WTC11 (cell line): ENCODE data around the gene ABAT. TPM values are rescaled to one million over a fixed set of nuclear protein-coding genes. Genes with fewer than 3 reads are reported as not detected.

ENCODE experiments used
- ARID4B ChIP-seq: sonication (generic); formaldehyde crosslinking; IDR thresholded peaks from 2 replicates; pipeline ENCODE4 v1.8.0; 2023; ENCODE audit warnings: missing genetic modification reagents, mild to moderate bottlenecking, borderline replicate concordance
- ATF3 ChIP-seq: sonication (generic); formaldehyde crosslinking; conservative IDR thresholded peaks from 2 replicates; pipeline ENCODE4 v1.8.1; 2022; ENCODE audit warnings: mild to moderate bottlenecking, missing genetic modification reagents
- E2F5 ChIP-seq: sonication (generic); formaldehyde crosslinking; IDR thresholded peaks from 2 replicates; pipeline ENCODE4 v1.8.1; 2022; ENCODE audit warnings: mild to moderate bottlenecking, moderate library complexity, missing genetic modification reagents
- FOXJ3 ChIP-seq: sonication (generic); formaldehyde crosslinking; IDR thresholded peaks from 2 replicates; pipeline ENCODE4 v1.9.0; 2021; ENCODE audit warnings: missing genetic modification reagents, mild to moderate bottlenecking, borderline replicate concordance
- FOXP1 ChIP-seq: sonication (generic); formaldehyde crosslinking; IDR thresholded peaks from 2 replicates; pipeline ENCODE4 v1.8.0; 2022; ENCODE audit warnings: missing genetic modification reagents, mild to moderate bottlenecking, moderate library complexity, borderline replicate concordance
- GABPB1 ChIP-seq: sonication (generic); formaldehyde crosslinking; IDR thresholded peaks from 2 replicates; pipeline ENCODE4 v1.8.1; 2023; ENCODE audit warnings: mild to moderate bottlenecking, missing genetic modification reagents
- GRHL2 ChIP-seq: fragments of 250-450 bp; sonication (Bioruptor Pico); IDR thresholded peaks from 2 replicates; pipeline ENCODE4 v1.8.0; 2022; ENCODE audit warnings: mild to moderate bottlenecking, moderate library complexity; ENCODE audit not compliant: insufficient replicate concordance, severe bottlenecking
- IRF1 ChIP-seq: sonication (generic); formaldehyde crosslinking; IDR thresholded peaks from 2 replicates; pipeline ENCODE4 v1.8.0; 2023; ENCODE audit warnings: missing genetic modification reagents
- KAT7 ChIP-seq: sonication (generic); formaldehyde crosslinking; IDR thresholded peaks from 2 replicates; pipeline ENCODE4 v1.8.1; 2023; ENCODE audit warnings: missing genetic modification reagents, mild to moderate bottlenecking, borderline replicate concordance
- NR1H2 ChIP-seq: sonication (generic); formaldehyde crosslinking; IDR thresholded peaks from 2 replicates; pipeline ENCODE4 v1.9.0; 2021; ENCODE audit warnings: mild to moderate bottlenecking, moderate library complexity, missing genetic modification reagents
- NR2C2 ChIP-seq: sonication (generic); formaldehyde crosslinking; IDR thresholded peaks from 2 replicates; pipeline ENCODE4 v1.8.0; 2022; ENCODE audit warnings: mild to moderate bottlenecking, missing genetic modification reagents
- SMAD4 ChIP-seq: sonication (generic); formaldehyde crosslinking; IDR thresholded peaks from 2 replicates; pipeline ENCODE4 v1.8.0; 2022; ENCODE audit warnings: mild to moderate bottlenecking, missing genetic modification reagents
- TP53 ChIP-seq: sonication (generic); formaldehyde crosslinking; IDR thresholded peaks from 2 replicates; pipeline ENCODE4 v1.8.1; 2023; ENCODE audit warnings: mild to moderate bottlenecking, missing genetic modification reagents
- ZNF416 ChIP-seq: fragments of 250-450 bp; sonication (Bioruptor Pico); IDR thresholded peaks from 2 replicates; pipeline ENCODE4 v1.9.0; 2021; ENCODE audit warnings: mild to moderate bottlenecking, inconsistent platforms
- total RNA-seq: library from RNA; stranded (reverse); gene quantifications from 3 replicates; pipeline ENCODE4 v1.2.3, GENCODE V29; 2021
- TF ChIP-seq, protein P1 (sequence below): sonication (generic); formaldehyde crosslinking; IDR thresholded peaks from 2 replicates; pipeline ENCODE4 v1.8.0; 2022; ENCODE audit warnings: mild to moderate bottlenecking, missing genetic modification reagents
- TF ChIP-seq, protein P2 (sequence below): sonication (generic); formaldehyde crosslinking; IDR thresholded peaks from 2 replicates; pipeline ENCODE4 v1.8.0; 2023; ENCODE audit warnings: mild to moderate bottlenecking, missing genetic modification reagents
- TF ChIP-seq, protein P3 (sequence below): fragments of 250-450 bp; sonication (Bioruptor Pico); IDR thresholded peaks from 2 replicates; pipeline ENCODE4 v1.9.0; 2021; ENCODE audit warnings: mild to moderate bottlenecking, borderline replicate concordance
- TF ChIP-seq, protein P4 (sequence below): sonication (generic); formaldehyde crosslinking; IDR thresholded peaks from 2 replicates; pipeline ENCODE4 v1.8.0; 2022; ENCODE audit warnings: mild to moderate bottlenecking, missing genetic modification reagents
- TF ChIP-seq, protein P5 (sequence below): sonication (generic); formaldehyde crosslinking; IDR thresholded peaks from 2 replicates; pipeline ENCODE4 v1.8.1; 2023; ENCODE audit warnings: mild to moderate bottlenecking, moderate library complexity, missing genetic modification reagents

ABAT gene
- total RNA-seq, 1 experiment from 2014 or later = 6.6 TPM

DNA sequence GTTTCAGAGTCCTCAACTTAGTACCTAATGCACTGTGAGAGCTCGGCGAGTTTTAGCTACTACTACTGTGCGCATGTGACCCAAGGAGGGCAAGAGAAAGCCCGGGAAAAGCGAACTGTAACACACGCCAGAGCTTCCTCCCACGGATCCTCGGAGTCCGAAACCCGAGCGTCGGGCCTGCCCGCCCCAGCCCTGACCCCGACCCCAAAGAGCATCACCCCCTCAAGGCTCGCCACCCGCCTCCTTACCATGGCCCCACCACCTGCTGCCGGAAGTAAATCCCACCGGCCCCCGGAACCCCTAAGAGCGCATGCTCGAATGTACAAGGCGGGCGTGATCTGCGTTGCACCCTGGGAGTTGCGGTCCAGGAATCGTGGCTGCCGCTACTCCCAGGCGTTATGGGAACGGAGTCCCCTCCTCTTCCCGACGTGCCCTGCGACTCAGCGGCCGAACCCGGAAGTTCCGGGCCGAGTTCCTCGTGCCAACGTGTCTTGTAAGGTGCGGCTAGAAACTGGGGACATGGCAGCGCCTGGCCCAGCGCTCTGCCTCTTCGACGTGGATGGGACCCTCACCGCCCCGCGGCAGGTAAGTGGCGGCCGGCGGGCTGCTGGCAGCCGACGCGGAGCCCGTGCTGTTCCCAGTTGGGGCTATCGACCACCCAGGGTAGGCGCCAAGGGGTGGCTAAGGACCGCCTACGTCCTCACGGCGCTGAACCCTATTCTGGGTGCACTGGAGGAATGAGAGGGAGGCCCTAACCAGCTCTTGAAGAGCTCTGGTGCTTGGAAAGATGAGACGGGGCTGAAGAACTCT is 123.2 kb downstream of the ABAT start, which contains the start of the genes PMM2 and TMEM186 (continued):
- TF ChIP-seq, protein P1, sequence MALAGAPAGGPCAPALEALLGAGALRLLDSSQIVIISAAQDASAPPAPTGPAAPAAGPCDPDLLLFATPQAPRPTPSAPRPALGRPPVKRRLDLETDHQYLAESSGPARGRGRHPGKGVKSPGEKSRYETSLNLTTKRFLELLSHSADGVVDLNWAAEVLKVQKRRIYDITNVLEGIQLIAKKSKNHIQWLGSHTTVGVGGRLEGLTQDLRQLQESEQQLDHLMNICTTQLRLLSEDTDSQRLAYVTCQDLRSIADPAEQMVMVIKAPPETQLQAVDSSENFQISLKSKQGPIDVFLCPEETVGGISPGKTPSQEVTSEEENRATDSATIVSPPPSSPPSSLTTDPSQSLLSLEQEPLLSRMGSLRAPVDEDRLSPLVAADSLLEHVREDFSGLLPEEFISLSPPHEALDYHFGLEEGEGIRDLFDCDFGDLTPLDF (CRISPR knock-in tag) = peak; percentile 18; the same call in 1 of the 2 replicates
- 0 out of 2 replicates have a peak, but pooled peaks have one; percentile 49 for TF ChIP-seq FOXJ3
- TF ChIP-seq ZNF416 (CRISPR knock-in tag) = no peak
- peak; percentile 77 for TF ChIP-seq NR2C2 (CRISPR knock-in tag)
- peak; percentile 98 for TF ChIP-seq ARID4B
- peak; percentile 72; the same call in 1 of the 2 replicates for TF ChIP-seq IRF1 (CRISPR knock-in tag)
- TF ChIP-seq TP53 (CRISPR knock-in tag) = peak; percentile 46; the same call in 1 of the 2 replicates
- TF ChIP-seq SMAD4 = no peak
- TF ChIP-seq GABPB1 (CRISPR knock-in tag) = peak; percentile 90
- TF ChIP-seq, protein P2, sequence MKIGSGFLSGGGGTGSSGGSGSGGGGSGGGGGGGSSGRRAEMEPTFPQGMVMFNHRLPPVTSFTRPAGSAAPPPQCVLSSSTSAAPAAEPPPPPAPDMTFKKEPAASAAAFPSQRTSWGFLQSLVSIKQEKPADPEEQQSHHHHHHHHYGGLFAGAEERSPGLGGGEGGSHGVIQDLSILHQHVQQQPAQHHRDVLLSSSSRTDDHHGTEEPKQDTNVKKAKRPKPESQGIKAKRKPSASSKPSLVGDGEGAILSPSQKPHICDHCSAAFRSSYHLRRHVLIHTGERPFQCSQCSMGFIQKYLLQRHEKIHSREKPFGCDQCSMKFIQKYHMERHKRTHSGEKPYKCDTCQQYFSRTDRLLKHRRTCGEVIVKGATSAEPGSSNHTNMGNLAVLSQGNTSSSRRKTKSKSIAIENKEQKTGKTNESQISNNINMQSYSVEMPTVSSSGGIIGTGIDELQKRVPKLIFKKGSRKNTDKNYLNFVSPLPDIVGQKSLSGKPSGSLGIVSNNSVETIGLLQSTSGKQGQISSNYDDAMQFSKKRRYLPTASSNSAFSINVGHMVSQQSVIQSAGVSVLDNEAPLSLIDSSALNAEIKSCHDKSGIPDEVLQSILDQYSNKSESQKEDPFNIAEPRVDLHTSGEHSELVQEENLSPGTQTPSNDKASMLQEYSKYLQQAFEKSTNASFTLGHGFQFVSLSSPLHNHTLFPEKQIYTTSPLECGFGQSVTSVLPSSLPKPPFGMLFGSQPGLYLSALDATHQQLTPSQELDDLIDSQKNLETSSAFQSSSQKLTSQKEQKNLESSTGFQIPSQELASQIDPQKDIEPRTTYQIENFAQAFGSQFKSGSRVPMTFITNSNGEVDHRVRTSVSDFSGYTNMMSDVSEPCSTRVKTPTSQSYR = peak; percentile 55; the same call in 1 of the 2 replicates
- TF ChIP-seq, protein P3, sequence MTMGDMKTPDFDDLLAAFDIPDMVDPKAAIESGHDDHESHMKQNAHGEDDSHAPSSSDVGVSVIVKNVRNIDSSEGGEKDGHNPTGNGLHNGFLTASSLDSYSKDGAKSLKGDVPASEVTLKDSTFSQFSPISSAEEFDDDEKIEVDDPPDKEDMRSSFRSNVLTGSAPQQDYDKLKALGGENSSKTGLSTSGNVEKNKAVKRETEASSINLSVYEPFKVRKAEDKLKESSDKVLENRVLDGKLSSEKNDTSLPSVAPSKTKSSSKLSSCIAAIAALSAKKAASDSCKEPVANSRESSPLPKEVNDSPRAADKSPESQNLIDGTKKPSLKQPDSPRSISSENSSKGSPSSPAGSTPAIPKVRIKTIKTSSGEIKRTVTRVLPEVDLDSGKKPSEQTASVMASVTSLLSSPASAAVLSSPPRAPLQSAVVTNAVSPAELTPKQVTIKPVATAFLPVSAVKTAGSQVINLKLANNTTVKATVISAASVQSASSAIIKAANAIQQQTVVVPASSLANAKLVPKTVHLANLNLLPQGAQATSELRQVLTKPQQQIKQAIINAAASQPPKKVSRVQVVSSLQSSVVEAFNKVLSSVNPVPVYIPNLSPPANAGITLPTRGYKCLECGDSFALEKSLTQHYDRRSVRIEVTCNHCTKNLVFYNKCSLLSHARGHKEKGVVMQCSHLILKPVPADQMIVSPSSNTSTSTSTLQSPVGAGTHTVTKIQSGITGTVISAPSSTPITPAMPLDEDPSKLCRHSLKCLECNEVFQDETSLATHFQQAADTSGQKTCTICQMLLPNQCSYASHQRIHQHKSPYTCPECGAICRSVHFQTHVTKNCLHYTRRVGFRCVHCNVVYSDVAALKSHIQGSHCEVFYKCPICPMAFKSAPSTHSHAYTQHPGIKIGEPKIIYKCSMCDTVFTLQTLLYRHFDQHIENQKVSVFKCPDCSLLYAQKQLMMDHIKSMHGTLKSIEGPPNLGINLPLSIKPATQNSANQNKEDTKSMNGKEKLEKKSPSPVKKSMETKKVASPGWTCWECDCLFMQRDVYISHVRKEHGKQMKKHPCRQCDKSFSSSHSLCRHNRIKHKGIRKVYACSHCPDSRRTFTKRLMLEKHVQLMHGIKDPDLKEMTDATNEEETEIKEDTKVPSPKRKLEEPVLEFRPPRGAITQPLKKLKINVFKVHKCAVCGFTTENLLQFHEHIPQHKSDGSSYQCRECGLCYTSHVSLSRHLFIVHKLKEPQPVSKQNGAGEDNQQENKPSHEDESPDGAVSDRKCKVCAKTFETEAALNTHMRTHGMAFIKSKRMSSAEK (CRISPR knock-in tag) = no peak
- TF ChIP-seq ATF3 (CRISPR knock-in tag) = peak; percentile 74
- TF ChIP-seq, protein P4, sequence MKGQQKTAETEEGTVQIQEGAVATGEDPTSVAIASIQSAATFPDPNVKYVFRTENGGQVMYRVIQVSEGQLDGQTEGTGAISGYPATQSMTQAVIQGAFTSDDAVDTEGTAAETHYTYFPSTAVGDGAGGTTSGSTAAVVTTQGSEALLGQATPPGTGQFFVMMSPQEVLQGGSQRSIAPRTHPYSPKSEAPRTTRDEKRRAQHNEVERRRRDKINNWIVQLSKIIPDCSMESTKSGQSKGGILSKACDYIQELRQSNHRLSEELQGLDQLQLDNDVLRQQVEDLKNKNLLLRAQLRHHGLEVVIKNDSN = peak; percentile 61; the same call in 1 of the 2 replicates
- TF ChIP-seq GRHL2 = no peak
- peak; percentile 89 for TF ChIP-seq NR1H2 (CRISPR knock-in tag)
- TF ChIP-seq FOXP1 = peak; percentile 99
- TF ChIP-seq E2F5 = peak; percentile 76; the same call in 1 of the 2 replicates
- TF ChIP-seq KAT7 (CRISPR knock-in tag) = 0 out of 2 replicates have a peak, but pooled peaks have one; percentile 70
- TF ChIP-seq, protein P5, sequence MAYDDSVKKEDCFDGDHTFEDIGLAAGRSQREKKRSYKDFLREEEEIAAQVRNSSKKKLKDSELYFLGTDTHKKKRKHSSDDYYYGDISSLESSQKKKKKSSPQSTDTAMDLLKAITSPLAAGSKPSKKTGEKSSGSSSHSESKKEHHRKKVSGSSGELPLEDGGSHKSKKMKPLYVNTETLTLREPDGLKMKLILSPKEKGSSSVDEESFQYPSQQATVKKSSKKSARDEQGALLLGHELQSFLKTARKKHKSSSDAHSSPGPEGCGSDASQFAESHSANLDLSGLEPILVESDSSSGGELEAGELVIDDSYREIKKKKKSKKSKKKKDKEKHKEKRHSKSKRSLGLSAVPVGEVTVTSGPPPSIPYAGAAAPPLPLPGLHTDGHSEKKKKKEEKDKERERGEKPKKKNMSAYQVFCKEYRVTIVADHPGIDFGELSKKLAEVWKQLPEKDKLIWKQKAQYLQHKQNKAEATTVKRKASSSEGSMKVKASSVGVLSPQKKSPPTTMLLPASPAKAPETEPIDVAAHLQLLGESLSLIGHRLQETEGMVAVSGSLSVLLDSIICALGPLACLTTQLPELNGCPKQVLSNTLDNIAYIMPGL = 0 out of 2 replicates have a peak, but pooled peaks have one; percentile 32
